HEK293 (cell line): ENCODE results near the gene CELF4.

Experiments
- CTCF ChIA-PET: fragments of 350-600 bp; formaldehyde crosslinking; extraction: SDS; loops from one replicate; lab custom pipeline; 2021; ENCODE audit warnings: antibody characterized with exemption; lab: Yijun Ruan, JAX
- POLR2A ChIA-PET: fragments of 300-600 bp; formaldehyde crosslinking; extraction: SDS; loops from one replicate; lab custom pipeline; 2020; ENCODE audit warnings: antibody characterized with exemption, inconsistent platforms; lab: Yijun Ruan, JAX
- H3K27ac ChIP-seq: fragments of 200-500 bp; sonication (Bioruptor generic); 2 replicates; pipeline ENCODE4 v1.5.1; 2014; ENCODE audit warnings: low read depth, low read length, control low read depth, inconsistent platforms; ENCODE audit errors: extremely low read depth
- H3K36me3 ChIP-seq, 2 experiments: fragments of 200-500 bp in 1 of 2; sonication (Bioruptor generic) in 1 of 2; 1 replicate in 1 of 2; 2 replicates in 1 of 2; pipeline ENCODE4 v1.5.1; 2014 to 2017; ENCODE audit warnings: inconsistent platforms in 2 of 2, low read length in 2 of 2; ENCODE audit not compliant: control insufficient read depth in 2 of 2, insufficient read depth in 1 of 2
- H3K4me1 ChIP-seq: fragments of 200-500 bp; sonication (Bioruptor generic); 2 replicates; pipeline ENCODE4 v1.5.1; 2014; ENCODE audit warnings: mild to moderate bottlenecking, low read length, inconsistent platforms; ENCODE audit not compliant: control insufficient read depth, insufficient read depth
- H3K4me3 ChIP-seq: 2 replicates; pipeline ENCODE4 v1.5.1; 2011; ENCODE audit warnings: low read depth, mild to moderate bottlenecking, control low read depth, low read length, moderate library complexity
- H3K9me3 ChIP-seq: fragments of 200-500 bp; sonication (Bioruptor generic); 2 replicates; pipeline ENCODE4 v1.5.1; 2014; ENCODE audit warnings: low read depth, low read length, inconsistent platforms; ENCODE audit not compliant: control insufficient read depth, insufficient read depth
- EGR2 ChIP-seq: fragments of 450-650 bp; formaldehyde crosslinking; IDR thresholded peaks from 2 replicates; pipeline ENCODE4 v1.5.1; 2016; ENCODE audit warnings: low read depth, missing biosample characterization, missing genetic modification characterization
- GLIS1 ChIP-seq: fragments of 450-650 bp; formaldehyde crosslinking; IDR thresholded peaks from 2 replicates; pipeline ENCODE4 v1.5.1; 2016; ENCODE audit warnings: missing biosample characterization, missing genetic modification characterization
- SCRT1 ChIP-seq: fragments of 450-650 bp; formaldehyde crosslinking; IDR thresholded peaks from 2 replicates; pipeline ENCODE4 v1.5.1; 2016; ENCODE audit warnings: missing biosample characterization, missing genetic modification characterization, borderline replicate concordance
- ZBTB17 ChIP-seq: fragments of 450-650 bp; formaldehyde crosslinking; IDR thresholded peaks from 2 replicates; pipeline ENCODE4 v1.5.1; 2016; ENCODE audit warnings: missing biosample characterization, missing genetic modification characterization
- ZBTB48 ChIP-seq: fragments of 450-650 bp; formaldehyde crosslinking; IDR thresholded peaks from 2 replicates; pipeline ENCODE4 v1.5.1; 2016; ENCODE audit warnings: missing biosample characterization, missing genetic modification characterization
- ZFHX2 ChIP-seq: fragments of 450-650 bp; formaldehyde crosslinking; conservative IDR thresholded peaks from 2 replicates; pipeline ENCODE4 v1.5.1; 2016; ENCODE audit warnings: missing biosample characterization, missing genetic modification characterization
- ZNF133 ChIP-seq: fragments of 450-650 bp; formaldehyde crosslinking; IDR thresholded peaks from 2 replicates; pipeline ENCODE4 v1.5.1; 2016; ENCODE audit warnings: missing biosample characterization, missing genetic modification characterization
- ZNF266 ChIP-seq: fragments of 450-650 bp; formaldehyde crosslinking; IDR thresholded peaks from 2 replicates; pipeline ENCODE4 v1.5.1; 2016; ENCODE audit warnings: missing biosample characterization, missing genetic modification characterization, low read depth
- ZNF335 ChIP-seq: fragments of 450-650 bp; formaldehyde crosslinking; conservative IDR thresholded peaks from 2 replicates; pipeline ENCODE4 v1.5.1; 2016; ENCODE audit warnings: missing biosample characterization, missing genetic modification characterization
- ZNF341 ChIP-seq: fragments of 450-650 bp; formaldehyde crosslinking; IDR thresholded peaks from 2 replicates; pipeline ENCODE4; 2016; ENCODE audit warnings: low read depth, missing biosample characterization, missing genetic modification characterization
- ZNF514 ChIP-seq: fragments of 450-650 bp; formaldehyde crosslinking; IDR thresholded peaks from 2 replicates; pipeline ENCODE4 v1.5.1; 2016; ENCODE audit warnings: missing biosample characterization, missing genetic modification characterization
- ZNF791 ChIP-seq: fragments of 450-650 bp; formaldehyde crosslinking; IDR thresholded peaks from 2 replicates; pipeline ENCODE4 v1.5.1; 2016; ENCODE audit warnings: missing biosample characterization, missing genetic modification characterization
- ZSCAN30 ChIP-seq: fragments of 450-650 bp; IDR thresholded peaks from 2 replicates; pipeline ENCODE4 v1.5.1; 2018; ENCODE audit warnings: missing biosample characterization, mild to moderate bottlenecking, missing genetic modification characterization, moderate library complexity
- TF ChIP-seq, protein P1 (sequence below): fragments of 450-650 bp; formaldehyde crosslinking; IDR thresholded peaks from 2 replicates; pipeline ENCODE4 v1.5.1; 2017; ENCODE audit warnings: missing biosample characterization, missing genetic modification characterization
- TF ChIP-seq, protein P2 (sequence below): fragments of 450-650 bp; formaldehyde crosslinking; IDR thresholded peaks from 2 replicates; pipeline ENCODE4 v1.5.1; 2016; ENCODE audit warnings: missing biosample characterization, missing genetic modification characterization
- TF ChIP-seq, protein P3 (sequence below): fragments of 450-650 bp; formaldehyde crosslinking; IDR thresholded peaks from 2 replicates; pipeline ENCODE4 v1.5.1; 2016; ENCODE audit warnings: missing biosample characterization, missing genetic modification characterization

Gene CELF4

DNA sequence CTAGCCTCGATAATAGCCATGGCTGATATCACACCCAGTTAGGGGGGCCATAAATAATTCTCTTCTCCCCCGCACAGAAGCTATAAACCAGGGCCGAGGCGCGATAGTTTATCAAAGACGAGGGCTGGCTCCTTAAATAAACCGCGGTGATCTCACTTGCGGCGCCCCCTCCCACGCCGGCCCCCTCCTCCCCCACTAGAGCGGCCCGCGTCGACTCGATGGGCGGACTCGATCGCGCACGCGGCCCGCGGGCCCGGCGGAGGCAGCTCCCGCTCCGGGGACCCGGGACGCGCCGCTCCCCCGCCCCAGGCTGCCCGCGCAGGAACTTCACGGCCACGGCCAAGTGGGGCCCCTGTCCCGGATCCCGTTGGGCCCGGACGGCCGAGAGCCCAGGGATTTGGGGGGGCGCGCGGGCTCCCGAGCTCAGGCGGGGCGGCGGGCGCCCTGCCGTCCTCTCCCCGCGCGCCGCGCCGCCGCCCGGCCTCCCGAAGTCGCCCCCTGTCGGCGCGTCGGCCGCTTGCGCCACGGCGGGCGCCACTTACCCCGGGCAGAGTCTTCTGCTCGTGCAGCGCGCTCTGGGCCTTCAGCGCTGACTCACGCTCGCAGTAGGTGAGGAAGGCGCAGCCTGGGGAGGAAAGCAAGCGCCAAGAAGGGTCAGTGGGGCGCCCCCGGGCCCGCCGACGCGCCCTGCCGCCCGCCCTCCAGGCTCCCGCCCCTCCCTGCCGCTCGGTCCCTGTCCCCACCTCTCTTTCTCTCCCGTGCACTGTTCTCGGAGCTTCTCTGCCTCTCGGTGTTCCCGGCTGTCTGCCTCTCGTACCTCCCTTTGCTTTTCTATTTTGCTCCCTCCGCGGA lies 80.4 kb downstream of the CELF4 start (continued):
- TF ChIP-seq ZNF341 (tag by site-specific recombination) (no peak), GLIS1 (tag by site-specific recombination) (peak; percentile 59)
- TF ChIP-seq, protein P1, sequence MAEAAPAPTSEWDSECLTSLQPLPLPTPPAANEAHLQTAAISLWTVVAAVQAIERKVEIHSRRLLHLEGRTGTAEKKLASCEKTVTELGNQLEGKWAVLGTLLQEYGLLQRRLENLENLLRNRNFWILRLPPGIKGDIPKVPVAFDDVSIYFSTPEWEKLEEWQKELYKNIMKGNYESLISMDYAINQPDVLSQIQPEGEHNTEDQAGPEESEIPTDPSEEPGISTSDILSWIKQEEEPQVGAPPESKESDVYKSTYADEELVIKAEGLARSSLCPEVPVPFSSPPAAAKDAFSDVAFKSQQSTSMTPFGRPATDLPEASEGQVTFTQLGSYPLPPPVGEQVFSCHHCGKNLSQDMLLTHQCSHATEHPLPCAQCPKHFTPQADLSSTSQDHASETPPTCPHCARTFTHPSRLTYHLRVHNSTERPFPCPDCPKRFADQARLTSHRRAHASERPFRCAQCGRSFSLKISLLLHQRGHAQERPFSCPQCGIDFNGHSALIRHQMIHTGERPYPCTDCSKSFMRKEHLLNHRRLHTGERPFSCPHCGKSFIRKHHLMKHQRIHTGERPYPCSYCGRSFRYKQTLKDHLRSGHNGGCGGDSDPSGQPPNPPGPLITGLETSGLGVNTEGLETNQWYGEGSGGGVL (tag by site-specific recombination), result peak; percentile 83

DNA sequence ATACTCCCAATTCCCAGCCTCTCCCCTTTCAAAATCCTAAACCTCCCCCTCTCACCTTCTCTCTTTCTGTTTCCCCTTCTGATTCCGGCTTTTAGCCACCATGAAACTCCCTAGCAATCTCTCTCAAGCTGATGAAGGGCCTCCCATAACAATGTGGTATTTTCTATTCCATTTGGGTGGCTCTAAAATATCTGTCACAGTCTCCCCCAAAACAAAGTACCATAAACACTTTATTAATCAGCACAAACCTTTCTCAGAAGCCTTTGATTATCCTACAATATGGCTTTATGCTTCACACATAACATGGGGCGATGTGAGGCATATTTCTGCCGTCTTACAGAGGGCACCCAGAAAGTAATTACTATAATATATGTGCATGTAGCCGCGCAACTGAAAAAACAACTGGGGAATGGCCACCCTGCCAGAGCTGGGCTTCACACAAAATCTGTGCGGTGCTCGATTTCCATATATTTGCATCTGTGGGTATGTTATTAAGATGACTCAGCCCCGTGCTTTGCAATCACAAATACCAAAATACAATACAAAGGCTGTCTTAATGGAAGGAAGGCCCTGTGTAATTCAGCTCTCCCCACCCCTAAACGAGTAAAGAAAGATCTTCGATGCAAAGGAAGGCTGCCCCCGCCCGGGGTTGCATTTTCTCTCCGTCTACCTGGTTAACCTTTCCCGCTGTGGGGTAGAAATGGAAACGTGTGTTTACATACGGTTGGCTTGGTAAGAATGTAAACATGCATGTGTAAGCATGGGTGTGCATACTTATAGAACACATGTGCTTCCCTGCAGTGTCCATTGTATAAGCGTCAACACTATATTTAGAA lies 81.4 kb downstream of the CELF4 start:
- no peak for TF ChIP-seq ZNF791 (tag by site-specific recombination)
- peak; percentile 9; the same call in 1 of the 2 replicates for TF ChIP-seq ZNF133
- CTCF ChIA-PET, result interaction anchor here (0.6 to 3.4 kb wide), 12 partner anchors 9 to 383 kb away, joined by 3 to 19 read pairs (median 4); no protein-coding TSS in a partner anchor
- POLR2A ChIA-PET, result no interaction called here

DNA sequence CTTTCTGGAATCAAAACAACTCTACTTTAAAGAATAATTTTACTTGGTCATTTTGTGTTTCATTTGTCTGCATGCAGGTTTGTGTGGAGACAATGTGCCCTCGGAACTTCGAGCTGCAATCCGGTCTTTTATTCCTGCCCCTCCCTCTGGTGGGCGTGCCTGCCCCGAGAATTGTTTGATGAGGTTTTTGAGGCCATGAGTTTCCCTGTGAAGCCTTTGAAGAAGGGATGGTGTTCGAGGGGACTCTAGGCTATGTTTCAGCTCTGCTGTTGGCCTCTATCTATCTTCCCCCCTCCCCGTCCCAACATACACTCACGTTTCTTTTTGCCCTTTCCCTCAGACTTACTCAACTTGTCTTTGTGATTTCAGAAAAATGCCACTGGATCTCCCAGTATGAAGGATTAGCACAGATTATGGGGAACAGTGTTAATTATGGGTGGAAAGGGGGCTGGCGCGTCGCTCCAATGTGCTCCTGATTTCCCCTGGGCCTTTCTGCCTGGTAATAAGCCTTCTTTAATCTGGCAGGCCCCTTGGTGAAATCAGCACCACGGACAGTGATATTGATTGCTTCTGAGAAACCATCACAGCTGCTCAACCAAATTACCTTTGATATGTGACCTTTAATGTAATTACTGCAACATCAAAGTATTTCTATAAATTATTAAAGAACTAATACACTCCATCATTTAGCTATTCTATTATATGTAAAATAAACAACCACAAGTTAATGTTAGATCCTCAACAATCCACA lies 82.2 kb downstream of the CELF4 start:
- Histone ChIP-seq H3K9me3 (no peaks in the 10 kb centered on the region), H3K4me1 (no peaks in the 10 kb centered on the region), H3K27ac (no peak overlapping the region)
- TF ChIP-seq, protein P2, sequence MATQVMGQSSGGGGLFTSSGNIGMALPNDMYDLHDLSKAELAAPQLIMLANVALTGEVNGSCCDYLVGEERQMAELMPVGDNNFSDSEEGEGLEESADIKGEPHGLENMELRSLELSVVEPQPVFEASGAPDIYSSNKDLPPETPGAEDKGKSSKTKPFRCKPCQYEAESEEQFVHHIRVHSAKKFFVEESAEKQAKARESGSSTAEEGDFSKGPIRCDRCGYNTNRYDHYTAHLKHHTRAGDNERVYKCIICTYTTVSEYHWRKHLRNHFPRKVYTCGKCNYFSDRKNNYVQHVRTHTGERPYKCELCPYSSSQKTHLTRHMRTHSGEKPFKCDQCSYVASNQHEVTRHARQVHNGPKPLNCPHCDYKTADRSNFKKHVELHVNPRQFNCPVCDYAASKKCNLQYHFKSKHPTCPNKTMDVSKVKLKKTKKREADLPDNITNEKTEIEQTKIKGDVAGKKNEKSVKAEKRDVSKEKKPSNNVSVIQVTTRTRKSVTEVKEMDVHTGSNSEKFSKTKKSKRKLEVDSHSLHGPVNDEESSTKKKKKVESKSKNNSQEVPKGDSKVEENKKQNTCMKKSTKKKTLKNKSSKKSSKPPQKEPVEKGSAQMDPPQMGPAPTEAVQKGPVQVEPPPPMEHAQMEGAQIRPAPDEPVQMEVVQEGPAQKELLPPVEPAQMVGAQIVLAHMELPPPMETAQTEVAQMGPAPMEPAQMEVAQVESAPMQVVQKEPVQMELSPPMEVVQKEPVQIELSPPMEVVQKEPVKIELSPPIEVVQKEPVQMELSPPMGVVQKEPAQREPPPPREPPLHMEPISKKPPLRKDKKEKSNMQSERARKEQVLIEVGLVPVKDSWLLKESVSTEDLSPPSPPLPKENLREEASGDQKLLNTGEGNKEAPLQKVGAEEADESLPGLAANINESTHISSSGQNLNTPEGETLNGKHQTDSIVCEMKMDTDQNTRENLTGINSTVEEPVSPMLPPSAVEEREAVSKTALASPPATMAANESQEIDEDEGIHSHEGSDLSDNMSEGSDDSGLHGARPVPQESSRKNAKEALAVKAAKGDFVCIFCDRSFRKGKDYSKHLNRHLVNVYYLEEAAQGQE (tag by site-specific recombination), result peak; percentile 89
- no peak for TF ChIP-seq ZBTB48 (tag by site-specific recombination)
- TF ChIP-seq EGR2 (tag by site-specific recombination), result no peak
- no peak for TF ChIP-seq SCRT1 (tag by site-specific recombination)
- TF ChIP-seq, all 188 proteins: peak for 1
- Histone ChIP-seq H3K4me3 (no peak overlapping the region), H3K36me3 (no peaks in the 10 kb centered on the region)
- POLR2A ChIA-PET, result no interaction called here
- CTCF ChIA-PET, result interaction anchor here (0.6 to 3.4 kb wide), 7 partner anchors 8 to 673 kb away, joined by 3 to 19 read pairs (median 3); no protein-coding TSS in a partner anchor

More for the DNA sequence above, 81.4 kb downstream of the CELF4 start:
- H3K27ac ChIP-seq, result no peak overlapping the region
- H3K4me3 ChIP-seq, result no peak overlapping the region
- no peaks in the 10 kb centered on the region for H3K9me3 ChIP-seq
- H3K36me3 ChIP-seq, result no peaks in the 10 kb centered on the region
- no peaks in the 10 kb centered on the region for H3K4me1 ChIP-seq

DNA sequence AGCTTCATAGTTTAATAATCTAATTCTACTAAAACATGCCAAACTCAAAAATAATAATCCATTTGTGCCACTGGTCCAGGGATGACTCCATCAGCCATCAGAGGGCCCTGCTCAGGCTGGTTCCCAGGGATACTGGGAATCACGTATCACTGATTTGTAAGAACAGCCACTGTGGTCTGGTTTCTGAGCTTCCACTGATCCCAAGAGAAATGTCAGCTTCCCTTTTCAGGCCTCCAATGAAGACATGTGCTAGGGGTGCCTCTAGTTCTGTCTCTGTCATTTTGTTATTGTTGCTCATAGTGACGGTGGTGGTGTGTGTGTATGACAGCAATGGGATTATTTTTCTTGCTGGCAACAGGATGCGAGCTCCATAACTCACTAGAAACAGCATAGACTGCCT lies 83.2 kb downstream of the CELF4 start:
- POLR2A ChIA-PET, result no interaction called here
- no peak overlapping the region for H3K4me3 ChIP-seq
- TF ChIP-seq ZSCAN30 (tag by site-specific recombination) (no peak), ZNF266 (tag by site-specific recombination) (no peak), ZFHX2 (tag by site-specific recombination) (no peak), ZNF335 (tag by site-specific recombination) (no peak), ZBTB17 (tag by site-specific recombination) (no peak), ZNF514 (tag by site-specific recombination) (no peak)
- TF ChIP-seq, protein P3, sequence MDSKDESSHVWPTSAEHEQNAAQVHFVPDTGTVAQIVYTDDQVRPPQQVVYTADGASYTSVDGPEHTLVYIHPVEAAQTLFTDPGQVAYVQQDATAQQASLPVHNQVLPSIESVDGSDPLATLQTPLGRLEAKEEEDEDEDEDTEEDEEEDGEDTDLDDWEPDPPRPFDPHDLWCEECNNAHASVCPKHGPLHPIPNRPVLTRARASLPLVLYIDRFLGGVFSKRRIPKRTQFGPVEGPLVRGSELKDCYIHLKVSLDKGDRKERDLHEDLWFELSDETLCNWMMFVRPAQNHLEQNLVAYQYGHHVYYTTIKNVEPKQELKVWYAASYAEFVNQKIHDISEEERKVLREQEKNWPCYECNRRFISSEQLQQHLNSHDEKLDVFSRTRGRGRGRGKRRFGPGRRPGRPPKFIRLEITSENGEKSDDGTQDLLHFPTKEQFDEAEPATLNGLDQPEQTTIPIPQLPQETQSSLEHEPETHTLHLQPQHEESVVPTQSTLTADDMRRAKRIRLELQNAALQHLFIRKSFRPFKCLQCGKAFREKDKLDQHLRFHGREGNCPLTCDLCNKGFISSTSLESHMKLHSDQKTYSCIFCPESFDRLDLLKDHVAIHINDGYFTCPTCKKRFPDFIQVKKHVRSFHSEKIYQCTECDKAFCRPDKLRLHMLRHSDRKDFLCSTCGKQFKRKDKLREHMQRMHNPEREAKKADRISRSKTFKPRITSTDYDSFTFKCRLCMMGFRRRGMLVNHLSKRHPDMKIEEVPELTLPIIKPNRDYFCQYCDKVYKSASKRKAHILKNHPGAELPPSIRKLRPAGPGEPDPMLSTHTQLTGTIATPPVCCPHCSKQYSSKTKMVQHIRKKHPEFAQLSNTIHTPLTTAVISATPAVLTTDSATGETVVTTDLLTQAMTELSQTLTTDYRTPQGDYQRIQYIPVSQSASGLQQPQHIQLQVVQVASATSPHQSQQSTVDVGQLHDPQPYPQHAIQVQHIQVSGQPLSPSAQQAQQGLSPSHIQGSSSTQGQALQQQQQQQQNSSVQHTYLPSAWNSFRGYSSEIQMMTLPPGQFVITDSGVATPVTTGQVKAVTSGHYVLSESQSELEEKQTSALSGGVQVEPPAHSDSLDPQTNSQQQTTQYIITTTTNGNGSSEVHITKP, result no peak

More for the DNA sequence above, 83.2 kb downstream of the CELF4 start:
- Histone ChIP-seq H3K9me3 (no peaks in the 10 kb centered on the region), H3K4me1 (no peaks in the 10 kb centered on the region), H3K36me3 (no peaks in the 10 kb centered on the region), H3K27ac (no peak overlapping the region)
- CTCF ChIA-PET, result interaction anchor here (1.3 to 1.5 kb wide), 2 partner anchors 9 to 160 kb away, joined by 3 read pairs; no protein-coding TSS in a partner anchor
